A673 (cell line): ENCODE measurements around the gene CASKIN1.
"Not testable (repeated sequence)": the region's sequence is repeated elsewhere in the genome, so short reads cannot be mapped to it uniquely, and the experiment has no call there.

Experiments
- CTCF ChIP-seq: fragments of 300-800, 200-600 bp; sonication (generic); conservative IDR thresholded peaks from 2 replicates; pipeline ENCODE4 v1.5.1; 2017; ENCODE audit warnings: low read depth, mild to moderate bottlenecking, antibody characterized with exemption, low read length, moderate library complexity, mixed read lengths
- EZH2 ChIP-seq: fragments of 200-600 bp; sonication (generic); IDR thresholded peaks from 2 replicates; pipeline ENCODE4 v1.6.1; 2017; ENCODE audit warnings: borderline replicate concordance, low read depth, mild to moderate bottlenecking, mixed read lengths, antibody characterized with exemption, low read length; ENCODE audit not compliant: poor library complexity, severe bottlenecking

GRCh38 chr16:2135071-2135470, 61.3 kb downstream of the CASKIN1 start:
- not testable (repeated sequence) for TF ChIP-seq CTCF, EZH2
